ENCODE data around the gene ADAM15.

DNA sequence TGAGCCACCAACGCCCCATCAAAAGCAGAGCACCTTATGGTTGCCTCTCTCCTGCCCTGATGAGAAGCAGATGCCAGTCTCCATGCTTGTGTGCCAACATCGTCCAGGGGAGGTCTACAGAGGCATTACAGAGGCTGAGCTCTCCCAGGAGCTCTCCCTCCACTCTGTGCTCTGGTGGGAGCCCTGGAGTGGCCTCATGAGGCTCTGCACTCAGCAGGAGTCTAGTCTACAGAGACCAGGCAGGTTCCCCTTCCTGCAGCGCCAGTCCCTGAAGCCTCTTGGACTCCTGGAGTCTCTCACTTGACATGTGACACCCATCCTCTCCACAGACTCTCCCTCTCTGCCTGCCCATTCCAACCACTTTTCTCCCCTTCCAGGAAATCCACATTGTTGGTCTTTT lies 14.1 kb upstream of the ADAM15 start:
- TF ChIP-seq POLR2A (IDR thresholded peaks at IDR 0.05; ENCODE audit: low read depth, low read length) (no peak), EZH2 (IDR thresholded peaks at IDR 0.05; ENCODE audit: borderline replicate concordance, low read depth, low read length, severe bottlenecking) (no peak), POLR2AphosphoS5 (IDR thresholded peaks at IDR 0.05; ENCODE audit: insufficient read depth, low read depth, low read length) (no peak)
- TF ChIP-seq, protein P1, sequence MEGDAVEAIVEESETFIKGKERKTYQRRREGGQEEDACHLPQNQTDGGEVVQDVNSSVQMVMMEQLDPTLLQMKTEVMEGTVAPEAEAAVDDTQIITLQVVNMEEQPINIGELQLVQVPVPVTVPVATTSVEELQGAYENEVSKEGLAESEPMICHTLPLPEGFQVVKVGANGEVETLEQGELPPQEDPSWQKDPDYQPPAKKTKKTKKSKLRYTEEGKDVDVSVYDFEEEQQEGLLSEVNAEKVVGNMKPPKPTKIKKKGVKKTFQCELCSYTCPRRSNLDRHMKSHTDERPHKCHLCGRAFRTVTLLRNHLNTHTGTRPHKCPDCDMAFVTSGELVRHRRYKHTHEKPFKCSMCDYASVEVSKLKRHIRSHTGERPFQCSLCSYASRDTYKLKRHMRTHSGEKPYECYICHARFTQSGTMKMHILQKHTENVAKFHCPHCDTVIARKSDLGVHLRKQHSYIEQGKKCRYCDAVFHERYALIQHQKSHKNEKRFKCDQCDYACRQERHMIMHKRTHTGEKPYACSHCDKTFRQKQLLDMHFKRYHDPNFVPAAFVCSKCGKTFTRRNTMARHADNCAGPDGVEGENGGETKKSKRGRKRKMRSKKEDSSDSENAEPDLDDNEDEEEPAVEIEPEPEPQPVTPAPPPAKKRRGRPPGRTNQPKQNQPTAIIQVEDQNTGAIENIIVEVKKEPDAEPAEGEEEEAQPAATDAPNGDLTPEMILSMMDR (IDR thresholded peaks at IDR 0.05; ENCODE audit: extremely low read depth in 1 of 2, insufficient read depth in 1 of 2, low read depth in 1 of 2, low read length in 2 of 2): no peak
- TF ChIP-seq, protein P2, sequence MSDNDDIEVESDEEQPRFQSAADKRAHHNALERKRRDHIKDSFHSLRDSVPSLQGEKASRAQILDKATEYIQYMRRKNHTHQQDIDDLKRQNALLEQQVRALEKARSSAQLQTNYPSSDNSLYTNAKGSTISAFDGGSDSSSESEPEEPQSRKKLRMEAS (IDR thresholded peaks at IDR 0.05; ENCODE audit: insufficient read depth, insufficient read length): no peak

Data from endothelial cell of umbilical vein (primary cell).